Activated naive CD4-positive, alpha-beta T cell treated with anti-CD3 and anti-CD28 coated beads, Interleukin-2, amount 50 U/mL, for 72 hours (primary cell): Measurements from ENCODE around the gene MIEF2. TPM values are rescaled to one million over a fixed set of nuclear protein-coding genes. Genes with fewer than 3 reads are reported as not detected.

Experiments
- ATAC-seq, 2 donors: fragments of 150-1000 bp; cut with Tn5 transposase; 2 replicates each; pipeline ENCODE4 v1.10.0; 2021; ENCODE audit warnings: mild to moderate bottlenecking in 2 of 2, moderate library complexity in 2 of 2
- DNase-seq, 2 donors: peaks; one replicate each; pipeline ENCODE4 v3.0.0; 2021 to 2022; ENCODE audit warnings: low spot score in 2 of 2
- H3K27ac Mint-ChIP-seq, 2 donors: one replicate each; pipeline ENCODE4 v1.8.0; 2022; ENCODE audit warnings: mild to moderate bottlenecking in 2 of 2, mixed read lengths in 2 of 2
- H3K36me3 Mint-ChIP-seq, 2 donors: one replicate each; pipeline ENCODE4 v1.8.0; 2022; ENCODE audit warnings: mixed read lengths in 2 of 2
- H3K9me3 Mint-ChIP-seq, 2 donors: one replicate each; pipeline ENCODE4 v1.8.0; 2022; ENCODE audit warnings: mixed read lengths in 2 of 2
- total RNA-seq, 2 donors: library from RNA; stranded (reverse); gene quantifications; one replicate each; pipeline ENCODE4 v1.2.3, GENCODE V29; 2022

The MIEF2 gene
- total RNA-seq, 2 donors from 2014 or later = 7.4 to 15.5 TPM

- Mint-ChIP-seq H3K36me3 (peaks cover 0 to 7% of the 10 kb centered on the region in 2 donors), H3K27ac (no peak overlapping the region), H3K9me3 (no peaks in the 10 kb centered on the region)
- no peak for ATAC-seq
- no peak for DNase-seq
These were observed 29.9 kb upstream of the MIEF2 start for GRCh38 chr17:18230288-18231141.

- peaks cover 0 to 3% of the 10 kb centered on the region in 2 donors for H3K36me3 Mint-ChIP-seq
- H3K27ac Mint-ChIP-seq = no peak overlapping the region
- DNase-seq (no peak), ATAC-seq (no peak)
- H3K9me3 Mint-ChIP-seq = no peaks in the 10 kb centered on the region
These were observed 29.3 kb upstream of the MIEF2 start for GRCh38 chr17:18231164-18231563.

DNA sequence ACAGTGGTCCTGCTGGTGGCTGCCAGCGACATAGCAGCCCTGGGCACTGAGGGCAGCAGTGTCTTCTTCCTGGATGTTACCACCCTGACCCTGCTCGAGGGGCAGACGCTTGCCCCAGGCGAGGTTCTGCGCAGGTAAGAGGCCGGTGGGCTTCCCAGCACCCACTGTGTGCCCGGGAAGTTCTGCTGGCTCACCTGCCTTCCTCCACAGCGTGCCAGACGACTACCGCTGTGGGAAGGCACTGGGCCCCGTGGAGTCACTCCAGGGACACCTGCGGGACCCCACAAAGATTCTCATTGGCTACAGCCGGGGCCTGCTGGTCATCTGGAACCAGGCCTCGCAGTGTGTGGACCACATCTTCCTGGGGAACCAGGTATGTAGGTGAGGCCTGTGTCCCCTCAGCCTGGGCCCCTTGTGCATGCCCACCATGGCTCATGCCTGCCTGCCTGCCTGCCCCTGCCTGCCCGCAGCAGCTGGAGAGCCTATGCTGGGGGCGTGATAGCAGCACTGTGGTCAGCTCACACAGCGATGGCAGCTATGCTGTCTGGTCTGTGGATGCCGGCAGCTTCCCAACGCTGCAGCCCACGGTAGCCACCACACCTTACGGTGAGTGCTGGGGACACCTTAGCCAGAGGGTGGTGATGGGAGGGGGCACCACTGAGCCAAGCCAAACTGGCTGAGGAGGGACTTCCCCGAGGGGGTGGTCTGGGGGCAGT lies 26.5 kb upstream of the MIEF2 start:
- H3K27ac Mint-ChIP-seq = peak overlapping the region in 1 of 2 donors; percentile 29

GRCh38 chr17:18234853-18235380 lies 25.5 kb upstream of the MIEF2 start:
- H3K9me3 Mint-ChIP-seq = no peaks in the 10 kb centered on the region
- no peaks in the 10 kb centered on the region for H3K36me3 Mint-ChIP-seq
- ATAC-seq (no peak), DNase-seq (no peak)
- peak overlapping the region; percentile 25 to 50 for H3K27ac Mint-ChIP-seq

More for the DNA sequence above, 26.5 kb upstream of the MIEF2 start:
- H3K9me3 Mint-ChIP-seq = no peaks in the 10 kb centered on the region
- no peak for DNase-seq
- H3K36me3 Mint-ChIP-seq = no peaks in the 10 kb centered on the region
- ATAC-seq = no peak

DNA sequence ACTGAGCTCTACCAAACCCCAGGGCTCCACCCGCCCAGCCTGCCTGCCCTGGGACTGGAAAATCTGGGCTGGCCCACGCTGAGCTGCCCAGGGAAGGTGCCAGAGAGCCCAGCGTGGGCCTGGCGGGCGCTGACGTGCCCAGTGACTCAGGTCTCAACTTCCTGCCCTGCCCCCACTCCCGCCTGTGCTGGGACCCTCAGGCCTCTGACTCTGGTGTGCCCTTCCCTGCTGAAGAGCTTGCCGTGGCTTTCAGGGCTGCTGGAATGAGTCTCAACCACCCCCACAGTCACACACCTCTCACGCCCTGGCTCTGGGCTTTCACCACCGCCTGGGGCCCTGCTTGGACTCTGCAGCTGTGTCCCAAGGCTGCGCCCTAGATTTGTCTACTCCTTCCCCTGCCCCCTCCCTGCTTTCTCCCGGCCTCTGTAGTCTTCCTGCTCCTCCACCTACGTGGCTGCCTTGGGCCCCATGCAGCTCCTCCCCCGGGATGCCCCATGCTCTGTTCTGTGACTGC lies 24.7 kb upstream of the MIEF2 start:
- Mint-ChIP-seq H3K36me3 (no peaks in the 10 kb centered on the region), H3K27ac (peak overlapping the region; percentile 25 to 68), H3K9me3 (no peaks in the 10 kb centered on the region)
- DNase-seq = no peak
- peak; percentile 65 to 69 for ATAC-seq

GRCh38 chr17:18236494-18236893 lies 24.0 kb upstream of the MIEF2 start:
- H3K27ac Mint-ChIP-seq = peak overlapping the region; percentile 25
- no peaks in the 10 kb centered on the region for H3K9me3 Mint-ChIP-seq
- DNase-seq (no peak), ATAC-seq (no peak)
- H3K36me3 Mint-ChIP-seq = no peaks in the 10 kb centered on the region

GRCh38 chr17:18237461-18237860 lies 23.0 kb upstream of the MIEF2 start:
- ATAC-seq = no peak
- no peaks in the 10 kb centered on the region for H3K9me3 Mint-ChIP-seq
- no peak overlapping the region for H3K27ac Mint-ChIP-seq
- DNase-seq = no peak
- H3K36me3 Mint-ChIP-seq = no peaks in the 10 kb centered on the region

DNA sequence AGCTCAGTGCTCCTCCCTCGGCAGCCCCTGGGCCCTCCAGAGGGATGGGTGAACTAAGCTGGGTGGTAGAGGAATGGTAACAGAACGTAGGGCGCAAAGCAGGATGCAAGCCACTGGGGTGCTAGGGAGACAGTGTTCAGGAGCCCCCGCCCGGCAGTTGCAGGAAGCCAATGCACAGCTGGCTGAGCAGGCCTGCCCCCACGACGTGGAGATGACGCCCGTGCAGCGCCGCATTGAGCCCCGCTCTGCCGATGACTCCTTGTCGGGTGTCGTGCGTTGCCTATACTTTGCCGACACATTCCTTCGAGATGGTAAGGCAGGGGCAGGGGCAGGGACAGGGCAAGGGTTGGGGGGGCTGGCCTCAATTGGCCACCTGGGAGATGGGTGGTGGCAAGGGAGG lies 22.2 kb upstream of the MIEF2 start:
- Mint-ChIP-seq H3K27ac (no peak overlapping the region), H3K36me3 (no peaks in the 10 kb centered on the region), H3K9me3 (no peaks in the 10 kb centered on the region)
- ATAC-seq (no peak), DNase-seq (no peak)

DNA sequence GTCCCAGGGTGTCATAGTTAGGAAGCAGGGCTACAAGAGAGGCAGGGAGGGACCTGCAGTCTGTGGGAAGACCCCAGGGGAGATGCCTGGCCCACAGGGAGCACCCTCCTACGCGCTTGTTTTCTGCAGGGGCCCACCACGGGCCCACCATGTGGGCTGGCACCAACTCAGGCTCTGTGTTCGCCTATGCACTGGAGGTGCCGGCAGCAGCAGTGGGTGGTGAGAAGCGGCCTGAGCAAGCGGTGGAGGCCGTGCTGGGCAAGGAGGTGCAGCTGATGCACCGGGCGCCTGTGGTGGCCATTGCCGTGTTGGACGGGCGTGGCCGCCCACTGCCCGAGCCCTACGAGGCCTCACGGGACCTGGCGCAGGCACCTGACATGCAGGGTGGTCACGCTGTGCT lies 20.0 kb upstream of the MIEF2 start:
- no peaks in the 10 kb centered on the region for H3K36me3 Mint-ChIP-seq
- DNase-seq (no peak), ATAC-seq (no peak)
- H3K9me3 Mint-ChIP-seq = no peaks in the 10 kb centered on the region
- no peak overlapping the region for H3K27ac Mint-ChIP-seq

GRCh38 chr17:18241229-18241871 lies 19.1 kb upstream of the MIEF2 start:
- DNase-seq (no peak), ATAC-seq (no peak)
- no peaks in the 10 kb centered on the region for H3K36me3 Mint-ChIP-seq
- no peaks in the 10 kb centered on the region for H3K9me3 Mint-ChIP-seq
- peak overlapping the region in 1 of 2 donors; percentile 81 for H3K27ac Mint-ChIP-seq

- H3K9me3 Mint-ChIP-seq = no peaks in the 10 kb centered on the region
- H3K36me3 Mint-ChIP-seq = peaks cover 5 to 6% of the 10 kb centered on the region in 2 donors
- ATAC-seq (no peak), DNase-seq (no peak)
- peak overlapping the region in 1 of 2 donors; percentile 52 for H3K27ac Mint-ChIP-seq
These were observed 15.3 kb upstream of the MIEF2 start for GRCh38 chr17:18245038-18245776.

DNA sequence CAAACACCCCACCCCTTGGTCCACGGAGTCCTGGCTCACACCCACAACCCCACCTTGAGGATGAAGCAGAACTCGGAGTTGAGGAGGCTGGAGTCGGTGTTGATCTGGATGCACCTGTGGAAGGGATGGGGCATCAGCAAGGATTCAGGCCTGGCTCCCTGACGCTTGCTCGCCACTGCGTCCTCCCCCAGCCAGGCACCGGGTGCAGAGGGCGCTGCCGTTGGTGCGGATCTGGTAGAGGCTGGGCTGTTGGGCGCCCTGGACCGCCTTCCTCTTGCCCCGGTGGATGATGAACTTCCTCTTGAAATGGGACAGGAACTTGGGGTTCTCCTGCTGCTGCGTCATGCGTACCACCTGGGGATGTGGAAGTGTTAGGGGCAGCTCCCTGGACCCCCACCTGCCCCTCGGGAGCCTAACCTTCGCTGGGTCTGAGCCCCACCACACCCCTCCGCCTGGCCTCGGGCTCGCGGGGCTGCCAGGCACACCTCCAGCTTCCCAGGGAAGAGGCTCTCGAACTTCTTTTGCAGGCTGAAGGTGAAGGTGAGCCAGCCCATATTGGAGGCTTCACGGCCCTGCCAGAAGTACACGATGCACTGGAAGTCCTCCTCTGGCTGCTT lies 14.2 kb upstream of the MIEF2 start:
- no peak for DNase-seq
- Mint-ChIP-seq H3K9me3 (no peaks in the 10 kb centered on the region), H3K36me3 (peaks cover 5 to 6% of the 10 kb centered on the region in 2 donors), H3K27ac (no peak overlapping the region)
- no peak for ATAC-seq

GRCh38 chr17:18246880-18247612 lies 13.4 kb upstream of the MIEF2 start:
- ATAC-seq (peak in 1 of 2 donors; percentile 65), DNase-seq (peak in 1 of 2 donors; percentile 62)
- H3K36me3 Mint-ChIP-seq = peaks cover 5 to 6% of the 10 kb centered on the region in 2 donors
- peak overlapping the region in 1 of 2 donors; percentile 72 for H3K27ac Mint-ChIP-seq
- H3K9me3 Mint-ChIP-seq = no peaks in the 10 kb centered on the region

DNA sequence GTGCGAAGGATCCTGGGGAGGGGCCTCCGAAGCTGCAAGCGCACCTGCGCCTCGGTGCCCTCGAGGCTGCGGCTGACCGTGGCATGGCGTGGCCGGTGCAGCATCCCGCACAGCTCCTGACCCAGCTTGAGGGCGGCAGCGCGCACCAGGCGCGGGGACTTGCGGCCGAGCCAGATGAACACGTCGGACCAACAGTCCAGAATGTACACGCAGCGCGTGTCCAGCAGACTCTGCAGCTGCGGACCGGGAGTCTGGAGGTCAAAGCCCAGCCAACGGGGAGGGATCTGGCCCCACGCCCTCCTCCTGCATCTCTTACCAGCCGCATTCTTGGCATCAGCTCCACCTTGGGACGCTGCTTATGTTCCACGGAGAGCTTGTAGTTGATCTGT lies 12.9 kb upstream of the MIEF2 start:
- Mint-ChIP-seq H3K9me3 (no peaks in the 10 kb centered on the region), H3K27ac (no peak overlapping the region), H3K36me3 (peaks cover 5 to 6% of the 10 kb centered on the region in 2 donors)
- DNase-seq (no peak), ATAC-seq (no peak)

DNA sequence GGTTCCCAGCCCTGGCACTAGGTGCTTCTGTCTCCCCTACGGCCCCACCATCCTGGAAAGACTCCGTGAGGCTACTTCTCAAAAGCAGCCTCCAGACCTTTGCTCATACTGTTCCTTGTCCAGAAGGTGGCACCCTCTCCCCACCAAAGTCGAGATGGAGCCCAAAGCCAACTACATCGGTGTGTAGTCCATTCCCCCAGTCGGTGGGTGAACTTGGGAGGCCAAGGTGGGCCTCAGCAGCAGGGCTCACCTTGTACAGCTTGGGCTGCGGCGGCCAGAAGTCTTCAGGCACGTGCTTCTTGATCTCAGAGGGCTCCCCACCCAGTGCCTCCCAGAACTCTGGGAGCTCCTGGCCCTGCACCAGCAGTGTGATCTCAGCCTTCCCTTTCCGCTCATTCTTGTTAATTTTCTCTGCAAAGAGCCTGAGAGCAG lies 12.1 kb upstream of the MIEF2 start:
- Mint-ChIP-seq H3K9me3 (no peaks in the 10 kb centered on the region), H3K27ac (peak overlapping the region; percentile 35 to 75), H3K36me3 (peaks cover 5 to 6% of the 10 kb centered on the region in 2 donors)
- ATAC-seq = peak; percentile 70 to 74
- peak in 1 of 2 donors; percentile 72 for DNase-seq
